ENCODE measurements around the gene MYF6.
"Not testable (repeated sequence)": the region's sequence is repeated elsewhere in the genome, so short reads cannot be mapped to it uniquely, and the experiment has no call there.

Gene MYF6

DNA sequence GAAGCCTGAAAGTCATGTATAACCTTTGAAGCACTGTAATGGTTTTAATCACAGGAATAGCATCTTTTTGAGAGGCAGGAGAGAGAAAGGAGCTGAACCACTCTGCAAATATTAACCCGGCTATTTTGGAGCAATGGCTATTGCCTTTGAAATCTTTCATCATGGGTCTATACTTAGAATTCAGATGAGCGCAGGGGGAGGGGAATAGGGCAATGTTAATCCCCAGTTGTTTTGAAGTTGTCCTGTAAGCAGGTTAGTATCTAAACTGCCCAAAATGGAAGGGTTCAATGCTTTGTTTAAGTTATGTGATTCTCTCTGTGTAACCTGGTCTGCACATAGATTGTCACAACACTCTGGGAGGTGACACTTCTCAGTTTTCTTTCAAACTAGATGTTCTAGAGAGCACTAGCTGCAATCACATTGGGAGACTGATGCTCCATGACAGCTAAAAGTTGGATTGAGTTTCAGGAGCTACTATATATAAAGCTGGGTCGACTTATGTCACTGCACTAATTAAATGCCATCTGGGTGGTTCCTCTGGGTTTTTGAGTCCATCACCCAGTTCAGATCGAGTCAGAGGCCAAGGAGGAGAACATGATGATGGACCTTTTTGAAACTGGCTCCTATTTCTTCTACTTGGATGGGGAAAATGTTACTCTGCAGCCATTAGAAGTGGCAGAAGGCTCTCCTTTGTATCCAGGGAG is at the start of gene MYF6:
Gene MYF6, plus strand, starts transcription at position 509 of the 704 bp plus-strand sequence. Its CDS starts 86 bp downstream, at position 595.
- no peak for DNase-seq (ENCODE audit: low read depth in 2 of 2, low spot score in 1 of 2)

DNA sequence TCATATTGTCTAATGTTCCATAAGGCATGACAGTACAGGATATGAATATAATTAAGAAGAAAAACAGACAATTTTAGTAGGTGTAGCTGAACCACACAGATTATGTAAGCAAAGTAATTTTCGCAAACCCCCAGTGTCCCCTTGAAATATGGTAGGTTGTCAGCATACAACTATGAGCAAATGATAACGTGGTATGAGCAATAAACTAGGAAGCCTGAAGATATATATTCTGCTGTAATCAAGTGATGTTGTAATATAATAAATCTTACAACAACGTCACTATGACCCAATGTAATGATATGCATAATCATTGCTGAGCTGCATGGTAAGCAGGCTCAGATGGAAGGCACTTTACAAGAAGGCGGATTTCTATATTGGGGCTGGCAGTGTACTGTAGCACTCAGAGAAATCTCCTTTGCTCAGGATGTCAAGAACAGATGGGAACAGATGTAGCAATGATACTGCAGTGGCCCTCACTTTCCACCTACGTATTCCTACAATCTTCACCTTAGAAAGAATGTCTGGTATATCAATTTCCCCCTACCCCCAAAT is 47.8 kb upstream of the MYF6 start:
- DNase-seq (ENCODE audit: low read depth in 2 of 2, low spot score in 1 of 2): no peak

DNA sequence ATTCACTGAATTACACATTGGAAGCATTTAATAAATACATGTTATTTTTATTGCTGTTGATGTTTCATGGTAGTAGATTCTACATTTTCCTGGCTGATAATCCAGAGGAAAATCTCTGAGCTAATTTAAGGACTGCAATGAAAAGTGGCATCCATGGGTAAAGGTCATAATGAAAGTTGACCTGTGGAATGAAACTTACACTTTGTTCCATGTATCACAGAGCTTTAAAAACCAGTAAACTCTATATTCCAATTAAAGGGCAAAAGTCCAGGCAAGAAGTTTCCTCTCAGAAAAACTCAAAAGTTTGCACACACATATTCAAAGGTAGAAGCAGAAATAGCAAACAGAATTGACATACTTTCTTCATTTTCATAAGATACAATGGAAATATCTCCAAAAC is 44.8 kb upstream of the MYF6 start:
- no peak for DNase-seq (ENCODE audit: low read depth in 2 of 2, low spot score in 1 of 2)

DNA sequence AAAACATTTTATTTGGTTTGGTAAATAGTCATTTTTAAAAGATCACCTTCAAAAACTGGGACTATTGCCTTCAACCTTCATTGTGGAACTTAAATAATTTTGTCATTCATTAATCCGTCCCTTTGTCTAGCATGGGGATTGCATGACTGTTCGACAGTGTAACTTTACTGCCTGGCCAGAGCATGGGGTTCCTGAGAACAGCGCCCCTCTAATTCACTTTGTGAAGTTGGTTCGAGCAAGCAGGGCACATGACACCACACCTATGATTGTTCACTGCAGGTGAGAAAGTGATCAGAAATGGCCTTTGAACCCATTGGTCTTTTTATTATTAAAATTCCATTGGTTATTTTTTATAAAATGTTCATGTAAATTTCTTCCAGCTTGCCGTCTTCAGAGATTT is 37.2 kb upstream of the MYF6 start:
- DNase-seq (ENCODE audit: low read depth in 2 of 2, low spot score in 1 of 2): no peak

DNA sequence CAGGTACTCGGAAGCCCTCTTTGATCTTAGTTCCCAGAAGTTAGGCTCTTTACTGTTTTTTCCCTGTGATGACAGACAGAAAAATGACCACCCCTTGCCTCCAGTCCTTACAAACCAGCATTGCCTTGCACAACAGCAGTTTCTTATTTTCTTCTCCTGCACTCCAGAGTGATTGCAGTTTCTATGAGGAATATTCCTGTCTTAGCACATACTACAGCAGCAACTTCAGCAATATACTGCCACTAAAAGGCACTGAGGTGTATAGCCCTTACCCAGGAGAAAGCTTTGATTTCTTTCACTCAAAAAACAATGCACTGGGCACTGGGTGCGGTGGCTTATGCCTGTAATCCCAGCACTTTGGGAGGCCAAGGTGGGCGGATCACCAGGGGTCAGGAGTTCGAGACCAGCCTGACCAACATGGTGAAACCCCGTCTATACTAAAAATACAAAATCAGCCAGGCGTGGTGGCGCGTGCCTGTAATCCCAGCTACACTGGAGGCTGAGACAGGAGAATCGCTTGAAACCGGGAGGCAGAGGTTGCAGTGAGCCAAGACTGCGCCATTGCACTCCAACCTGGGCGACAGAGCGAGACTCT is 31.3 kb upstream of the MYF6 start:
- DNase-seq (ENCODE audit: low read depth in 2 of 2, low spot score in 1 of 2): not testable (repeated sequence)

DNA sequence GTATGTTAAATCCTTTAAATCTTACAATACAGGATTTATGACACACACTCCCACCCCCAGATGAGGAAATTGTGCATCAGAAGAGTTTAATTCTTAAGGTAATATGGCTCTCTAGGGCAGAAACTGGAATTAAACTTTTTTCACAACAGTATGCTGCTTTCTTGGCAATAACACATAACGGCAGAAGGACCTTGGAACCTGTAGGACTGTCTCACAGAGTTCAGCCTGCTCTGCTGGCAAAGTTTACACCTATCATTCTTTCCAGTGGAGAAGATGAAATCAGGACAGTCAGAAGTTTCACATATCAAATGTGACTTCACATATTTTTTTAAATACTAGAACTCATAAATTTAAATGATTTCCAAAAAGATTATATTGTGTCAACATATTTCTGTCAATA is 30.6 kb upstream of the MYF6 start:
- DNase-seq (ENCODE audit: low read depth in 2 of 2, low spot score in 1 of 2): no peak

DNA sequence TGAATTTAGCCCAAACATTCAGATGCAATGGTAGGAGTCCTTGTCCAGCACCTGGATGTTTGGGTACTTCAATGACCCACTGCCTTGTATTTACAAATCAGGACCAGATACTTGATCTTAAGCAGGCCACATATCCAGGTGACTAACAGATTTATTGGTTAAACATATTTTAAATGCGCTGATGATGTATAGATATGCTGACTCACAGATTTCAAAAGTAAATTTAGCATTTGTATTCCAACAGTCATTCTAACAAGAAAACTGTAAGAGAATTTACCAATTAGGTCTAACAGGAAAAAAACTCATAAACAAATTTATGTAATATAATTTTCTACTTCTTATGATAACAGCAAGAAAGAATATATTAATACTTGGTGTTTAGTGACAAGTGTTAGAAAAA is 29.4 kb upstream of the MYF6 start:
- no peak for DNase-seq (ENCODE audit: low read depth in 2 of 2, low spot score in 1 of 2)

DNA sequence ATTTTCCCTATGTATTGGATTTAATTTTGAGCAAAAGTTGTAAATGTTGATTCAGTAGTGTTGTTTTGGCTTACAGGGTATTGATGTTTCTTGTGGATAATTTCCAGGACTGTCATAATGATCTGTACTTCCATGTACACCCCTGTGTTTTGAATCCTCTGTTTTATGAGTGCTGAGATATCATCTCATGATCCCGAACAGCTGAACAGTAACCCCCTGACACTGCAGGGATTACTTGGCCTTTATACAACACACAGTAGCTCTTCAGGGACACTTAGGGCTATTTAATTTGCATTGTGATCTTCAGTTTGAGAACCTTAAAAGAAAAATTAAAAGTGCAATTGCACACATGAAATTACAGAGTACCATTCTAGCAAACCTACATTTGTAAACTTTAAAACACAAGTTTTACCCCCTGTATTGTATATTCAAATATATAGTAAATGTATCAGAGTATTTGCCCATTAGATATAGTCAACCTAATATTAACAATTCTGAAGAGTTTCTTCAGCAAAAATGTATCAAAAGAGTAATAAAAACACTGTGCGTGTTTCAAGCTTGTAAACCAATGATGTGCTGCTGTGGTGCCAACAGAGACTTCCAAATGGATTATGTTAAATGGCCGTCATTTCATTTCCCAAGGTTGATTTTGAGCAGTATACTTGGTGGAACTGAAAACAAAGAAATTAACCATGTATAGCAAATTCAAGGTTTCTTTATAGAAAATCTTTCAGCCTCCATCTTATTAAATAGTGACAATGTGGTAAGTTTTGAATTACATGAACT is 27.9 kb upstream of the MYF6 start:
- no peak for DNase-seq (ENCODE audit: low read depth in 2 of 2, low spot score in 1 of 2)

DNA sequence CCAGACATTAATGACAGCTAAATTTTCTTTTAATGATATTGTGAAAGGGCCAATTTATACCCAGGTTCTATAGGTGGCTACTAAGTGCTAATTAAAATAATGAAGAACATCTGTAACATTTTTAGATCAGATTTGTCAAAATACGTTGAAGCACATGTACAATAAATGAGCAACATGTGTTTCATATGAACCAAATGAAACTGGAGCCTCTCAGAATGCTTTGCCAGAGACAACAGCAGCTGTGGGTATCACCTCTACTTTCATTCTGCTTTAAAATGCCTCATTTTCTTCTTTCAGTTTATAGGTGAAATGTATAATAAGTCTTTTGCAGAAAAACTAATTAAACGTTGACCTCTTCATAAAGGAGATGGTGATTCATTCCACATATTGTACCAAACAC is 26.1 kb upstream of the MYF6 start:
- no peak for DNase-seq (ENCODE audit: low read depth in 2 of 2, low spot score in 1 of 2)

DNA sequence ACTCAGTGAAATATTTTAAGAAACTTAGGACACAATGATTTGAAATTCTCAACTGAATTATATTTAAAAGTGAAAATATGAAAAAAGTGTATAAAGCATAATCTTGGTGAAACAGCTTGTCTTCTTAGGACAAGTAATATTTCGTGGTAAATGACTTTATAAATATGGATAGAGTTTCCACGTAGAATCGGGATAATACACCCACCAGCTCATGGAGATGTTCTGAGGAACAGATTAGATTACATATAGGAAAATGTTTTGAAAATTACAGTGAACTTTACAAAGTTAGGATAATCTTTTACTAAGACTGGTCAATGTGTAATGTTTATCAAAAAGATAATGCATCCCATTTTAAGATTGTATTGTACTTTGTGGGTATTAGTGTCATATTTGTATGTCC is 25.6 kb upstream of the MYF6 start:
- DNase-seq (ENCODE audit: low read depth in 2 of 2, low spot score in 1 of 2): no peak

DNA sequence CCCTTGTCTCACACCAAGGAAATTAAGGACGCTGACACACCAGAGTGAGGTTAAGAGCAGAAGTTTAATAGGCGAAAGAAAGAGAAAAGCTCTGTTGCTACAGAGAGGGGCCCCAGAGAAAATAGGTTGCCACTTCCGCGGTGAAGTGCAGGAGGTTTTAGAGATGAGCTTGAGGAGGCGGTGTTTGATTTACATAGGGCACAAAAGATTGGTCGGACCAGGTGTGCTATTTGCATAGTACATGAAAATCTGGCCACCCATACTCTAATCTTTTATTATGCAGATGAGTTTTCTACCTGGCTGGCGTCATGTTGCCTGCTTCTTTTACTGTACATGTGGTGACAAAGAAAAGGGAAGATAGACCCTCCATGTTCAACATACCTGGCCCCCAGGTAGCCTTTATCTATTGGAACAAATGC is 23.3 kb upstream of the MYF6 start:
- DNase-seq (ENCODE audit: low read depth in 2 of 2, low spot score in 1 of 2): no peak

DNA sequence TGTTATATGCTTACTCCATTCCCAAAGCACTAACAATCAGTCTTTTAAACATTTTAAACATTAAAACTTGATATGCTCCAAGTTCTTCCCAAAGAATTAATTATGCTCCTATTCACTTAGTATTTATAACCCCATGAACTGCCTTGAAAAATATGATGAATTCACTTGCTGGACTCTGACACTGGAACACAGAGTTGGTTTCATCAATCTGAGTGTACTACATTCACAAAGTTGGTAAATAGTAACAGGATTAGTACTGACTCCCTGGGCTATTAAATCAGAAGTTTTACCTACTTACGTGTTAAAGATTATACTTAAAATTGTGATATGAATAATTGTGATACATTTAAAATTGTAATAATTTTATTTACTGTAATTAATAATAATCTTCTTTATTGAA is 17.3 kb upstream of the MYF6 start:
- DNase-seq (ENCODE audit: low read depth in 2 of 2, low spot score in 1 of 2): no peak

DNA sequence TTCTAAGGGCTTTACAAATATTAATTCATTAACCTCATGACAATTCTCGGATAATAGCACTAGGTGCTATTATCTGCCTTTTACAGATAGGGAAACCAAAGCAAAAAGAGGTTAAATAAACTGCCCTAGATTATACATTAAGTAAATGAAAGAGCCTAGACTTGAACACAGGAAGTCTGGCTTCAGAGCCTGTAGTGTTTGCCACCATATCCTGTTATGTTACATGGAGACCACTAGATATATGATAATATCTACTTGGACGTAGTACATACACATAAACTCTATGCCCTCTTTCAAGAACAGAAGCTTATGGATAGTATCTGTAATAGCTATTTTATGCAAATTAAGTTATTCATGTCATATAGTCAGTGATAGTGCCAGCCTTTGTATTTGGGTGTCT is 16.9 kb upstream of the MYF6 start:
- DNase-seq (ENCODE audit: low read depth in 2 of 2, low spot score in 1 of 2): no peak

DNA sequence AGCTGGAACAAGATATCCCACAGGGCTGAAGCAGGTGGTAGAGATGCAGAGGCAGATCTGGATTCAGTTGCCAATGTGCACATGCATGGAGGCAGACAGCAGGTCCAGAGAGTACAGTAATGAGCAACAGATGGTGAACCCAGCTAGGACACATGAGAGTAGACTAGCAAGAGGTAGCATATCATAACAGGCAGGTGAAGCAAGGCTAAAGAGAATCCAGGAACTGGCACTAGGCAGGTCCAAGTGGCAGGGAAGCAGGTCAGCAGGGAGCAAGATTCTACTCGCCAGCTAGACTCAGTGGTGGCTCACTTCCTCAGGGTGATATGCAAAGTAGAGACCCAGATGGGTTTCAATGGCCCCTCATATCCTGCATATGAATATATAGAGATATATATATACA is 15.3 kb upstream of the MYF6 start:
- no peak for DNase-seq (ENCODE audit: low read depth in 2 of 2, low spot score in 1 of 2)

DNA sequence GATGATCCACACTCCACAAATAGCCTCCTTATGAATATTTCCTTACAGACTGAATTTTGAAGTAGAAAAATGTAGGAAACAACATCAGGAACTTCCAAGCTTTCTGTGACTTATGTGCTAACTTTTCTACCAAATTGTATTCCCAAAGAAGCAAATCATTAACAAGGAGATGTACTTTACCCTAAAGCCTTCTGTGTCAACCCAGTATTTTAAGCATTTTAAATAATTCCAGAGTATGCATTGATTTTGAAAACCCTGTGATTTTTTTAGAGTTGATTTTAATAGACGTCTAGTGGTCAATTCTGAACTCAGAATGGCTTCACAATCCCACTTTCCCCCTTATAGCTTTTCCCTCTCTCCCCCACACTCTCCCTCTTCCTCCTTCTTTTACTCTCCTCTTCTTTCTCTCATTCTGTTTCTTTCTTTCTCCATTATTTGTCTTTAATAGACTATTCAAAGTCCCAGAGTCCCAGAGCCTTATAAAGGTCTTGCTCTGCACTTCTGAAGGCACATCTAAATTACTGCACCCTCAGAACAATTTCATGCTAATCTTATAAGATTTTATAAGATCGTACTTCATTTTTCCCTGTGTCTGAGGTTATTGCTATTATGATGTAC is 10.1 kb upstream of the MYF6 start:
- no peak for DNase-seq (ENCODE audit: low read depth in 2 of 2, low spot score in 1 of 2)

DNA sequence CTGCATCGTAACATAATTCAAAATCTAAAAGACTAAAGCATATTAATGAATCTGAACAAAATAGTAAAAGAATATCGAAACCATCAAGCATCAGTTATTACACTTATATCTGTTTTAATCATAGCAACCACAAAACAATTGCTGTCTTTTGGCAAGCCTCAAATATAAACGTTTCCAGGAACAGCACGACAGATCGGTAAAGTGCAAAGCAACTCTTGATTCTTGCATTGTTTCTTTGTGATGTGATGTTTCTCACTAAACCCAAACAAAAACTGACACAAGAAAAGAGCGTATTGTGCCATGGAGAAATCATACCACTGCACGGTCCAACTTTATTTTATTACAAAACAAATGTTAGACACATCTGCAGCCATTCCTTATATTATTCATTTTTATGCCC is 9.2 kb upstream of the MYF6 start:
- no peak for DNase-seq (ENCODE audit: low read depth in 2 of 2, low spot score in 1 of 2)

DNA sequence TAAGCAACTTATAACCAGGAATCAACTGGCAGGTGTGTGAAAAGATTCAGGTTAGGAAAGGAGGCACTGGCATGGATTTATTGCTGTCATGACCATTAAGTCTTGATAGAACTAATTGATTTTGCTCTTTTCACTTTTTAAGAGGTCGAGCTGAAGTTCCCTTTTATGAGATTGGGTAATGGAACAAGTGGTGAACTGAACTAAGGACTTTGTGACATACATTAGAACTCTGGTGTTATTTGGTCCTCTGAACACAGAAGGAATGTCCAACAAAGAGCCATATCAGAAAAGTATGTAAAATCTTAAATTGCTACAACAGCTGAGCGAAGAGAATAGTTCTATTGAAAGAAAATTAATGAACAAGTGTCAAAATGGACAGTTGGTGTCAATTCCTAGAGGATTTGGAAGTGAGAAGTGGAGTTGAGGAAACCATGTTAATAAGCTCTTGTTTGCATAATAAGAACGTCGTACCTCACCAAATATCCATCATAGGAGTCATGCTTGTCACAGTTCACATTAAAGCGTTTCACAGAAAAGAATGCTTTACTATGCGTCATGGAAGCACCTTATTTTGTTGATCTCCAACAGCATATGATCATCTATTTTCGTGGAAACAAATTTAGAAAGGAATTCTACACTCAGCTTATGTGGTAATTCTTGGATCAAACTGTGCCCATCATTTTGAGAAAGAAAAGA is 8.4 kb upstream of the MYF6 start:
- DNase-seq (ENCODE audit: low read depth in 2 of 2, low spot score in 1 of 2): no peak

DNA sequence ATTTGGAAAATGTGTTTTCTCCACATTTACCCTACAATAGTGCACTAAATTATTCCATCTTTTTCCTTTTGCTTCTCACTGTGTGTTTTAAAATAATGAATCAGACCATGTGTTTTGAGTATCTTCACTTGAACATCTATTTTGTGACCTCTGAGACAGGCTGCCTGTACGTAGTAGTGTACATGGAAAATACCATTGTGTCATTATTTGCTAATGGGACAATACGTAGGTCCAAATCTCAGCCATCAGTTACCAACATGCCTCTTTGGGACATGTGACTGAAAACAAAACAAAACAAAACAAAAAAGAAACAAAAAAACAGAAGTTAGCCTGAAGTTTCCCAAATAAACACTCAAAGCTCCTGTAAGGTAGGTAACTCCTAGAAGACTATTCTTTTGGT is 7.1 kb upstream of the MYF6 start:
- DNase-seq (ENCODE audit: low read depth in 2 of 2, low spot score in 1 of 2): no peak

DNA sequence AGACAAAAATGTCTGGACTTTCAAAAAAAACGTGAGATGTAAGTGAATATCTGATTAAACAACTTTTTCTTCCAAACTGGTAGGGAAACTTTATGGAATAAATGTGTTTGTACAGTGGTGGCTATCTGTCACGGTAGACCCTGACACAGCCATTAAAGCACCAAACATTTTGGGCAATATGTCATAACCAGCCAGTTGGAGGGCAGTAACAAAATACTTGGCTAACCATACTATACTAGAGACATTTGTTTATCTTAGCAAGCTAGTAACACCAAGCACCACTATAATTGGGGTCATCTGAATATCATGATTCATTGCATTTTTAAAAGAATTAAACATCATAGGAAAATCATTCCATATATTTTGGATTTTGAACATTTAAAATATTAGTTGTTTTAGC is 6.0 kb upstream of the MYF6 start:
- DNase-seq (ENCODE audit: low read depth in 2 of 2, low spot score in 1 of 2): no peak

DNA sequence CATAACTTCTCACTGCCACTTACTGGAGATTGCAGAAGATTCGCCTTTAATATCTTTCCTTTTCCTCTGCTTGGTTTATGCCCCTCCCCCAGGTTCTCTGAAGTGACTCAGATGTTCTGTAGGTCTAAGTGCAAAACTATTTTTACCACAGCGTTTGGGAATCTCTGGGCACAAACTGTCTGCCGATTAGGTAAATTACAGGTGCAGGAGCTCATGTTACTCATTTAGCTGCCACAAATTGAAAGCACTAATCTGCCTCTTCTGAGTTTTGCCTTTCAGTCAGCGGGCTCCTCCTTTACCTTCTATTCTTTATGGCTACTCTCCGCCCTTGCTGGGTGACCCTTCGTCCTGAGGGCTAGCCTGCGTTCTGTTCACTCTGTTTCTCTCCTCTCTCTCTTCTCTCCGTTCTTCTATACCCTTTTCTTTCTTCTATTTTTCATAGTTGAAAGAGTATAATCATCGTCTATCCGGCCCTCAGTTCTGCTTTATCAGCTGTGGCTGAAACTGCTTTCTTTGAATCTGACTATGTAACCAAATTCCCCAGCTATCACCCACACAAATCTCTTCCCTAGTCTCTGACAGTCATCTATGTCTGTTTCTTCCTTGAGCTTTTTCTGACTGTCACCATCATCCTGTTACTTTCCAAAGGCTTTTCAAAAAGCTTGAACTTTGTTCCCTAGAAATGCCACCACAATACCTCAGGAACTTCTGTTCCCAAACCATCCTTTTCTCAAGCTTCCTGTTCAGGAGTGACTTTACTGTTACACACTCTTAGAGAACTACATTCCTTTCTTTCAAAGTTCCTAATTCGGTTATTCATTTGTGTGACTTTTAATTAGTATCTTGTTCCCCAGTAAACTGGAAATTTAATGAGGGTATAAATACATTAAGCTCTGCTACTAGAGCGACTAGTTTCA is 4.3 kb upstream of the MYF6 start:
- no peak for DNase-seq (ENCODE audit: low read depth in 2 of 2, low spot score in 1 of 2)
